HepG2 (cell line): Measurements from ENCODE around the gene MAEA. TPM values are rescaled to one million over a fixed set of nuclear protein-coding genes. Genes with fewer than 3 reads are reported as not detected.

Source experiments
- ATAC-seq: fragments of 200-7000 bp; cut with Tn5 transposase; 3 replicates; pipeline ENCODE4 v1.9.1; 2020; ENCODE audit warnings: mild to moderate bottlenecking, moderate library complexity
- BruUV-seq: library from RNA; stranded (reverse); fragments of 400-500 nt; replicated peaks from 2 replicates; lab custom pipeline; 2021; lab: Mats Ljungman, UMichigan
- CTCF ChIA-PET: fragments of 300-600 bp; formaldehyde crosslinking; extraction: SDS; loops from one replicate; lab custom pipeline; 2021; ENCODE audit warnings: low total read pairs, inconsistent platforms, low intra/inter-chr PET ratio; lab: Yijun Ruan, JAX
- POLR2A ChIA-PET: fragments of 350-600 bp; sonication (Branson Sonifier 250); formaldehyde crosslinking; loops from one replicate; lab custom pipeline; 2020; ENCODE audit warnings: antibody characterized with exemption, inconsistent platforms; lab: Yijun Ruan, JAX
- DNase-seq: peaks from one replicate; pipeline ENCODE4 v3.0.0-alpha.2; 2015; ENCODE audit warnings: low spot score
- FAIRE-seq: peaks from 3 replicates; lab custom pipeline; 2011; peaks lifted over from hg19 to GRCh38; lab: Jason Lieb, UNC
- H2AFZ ChIP-seq: one replicate; pipeline ENCODE4 v1.6.1; 2011; ENCODE audit warnings: low read length, inconsistent platforms
- H3K27ac ChIP-seq: fragments of 300-600 bp; 3 replicates; pipeline ENCODE4 v1.8.0; 2011; ENCODE audit warnings: mixed run types, mild to moderate bottlenecking, mixed read lengths, low read length, inconsistent platforms; ENCODE audit not compliant: insufficient read depth; ENCODE audit errors: extremely low read length
- H3K27me3 ChIP-seq, 2 experiments: fragments of 200-600 bp in 1 of 2; 2 replicates in 1 of 2; 3 replicates in 1 of 2; pipeline versions ENCODE4 v1.6.0 to v1.8.0; 2011; ENCODE audit warnings: low read length in 2 of 2, mild to moderate bottlenecking in 2 of 2, moderate library complexity in 2 of 2, inconsistent platforms in 1 of 2; ENCODE audit not compliant: insufficient read depth in 2 of 2, control insufficient read depth in 1 of 2
- H3K36me3 ChIP-seq, 2 experiments: fragments of 200-600 bp in 1 of 2; replicated peaks in 1 of 2; 2 replicates in 1 of 2; 3 replicates in 1 of 2; pipeline versions ENCODE4 v1.5.1 to v1.8.0; 2011; ENCODE audit warnings: low read length in 2 of 2, inconsistent platforms in 1 of 2; ENCODE audit not compliant: insufficient read depth in 2 of 2, control insufficient read depth in 1 of 2
- H3K4me1 ChIP-seq: 2 replicates; pipeline ENCODE4 v1.5.1; 2012; ENCODE audit warnings: low read length, inconsistent platforms; ENCODE audit not compliant: insufficient read depth
- H3K4me2 ChIP-seq: 2 replicates; pipeline ENCODE4 v1.6.0; 2011; ENCODE audit warnings: low read depth, low read length, inconsistent platforms
- H3K4me3 ChIP-seq, 3 experiments: fragments of 200-600 bp in 1 of 3; sonication (generic), shearing (Covaris generic) in 1 of 3; replicated peaks in 1 of 3; 2 replicates each; pipeline ENCODE4 v1.5.1; 2011 to 2016; ENCODE audit warnings: low read length in 3 of 3, inconsistent platforms in 2 of 3, low read depth in 2 of 3, mild to moderate bottlenecking in 2 of 3, control low read depth in 1 of 3, mixed read lengths in 1 of 3; ENCODE audit not compliant: insufficient read depth in 1 of 3
- H3K79me2 ChIP-seq: one replicate; pipeline ENCODE4 v1.6.1; 2011; ENCODE audit warnings: low read length, inconsistent platforms; ENCODE audit not compliant: insufficient read depth
- H3K9ac ChIP-seq: 2 replicates; pipeline ENCODE4 v1.6.0; 2011; ENCODE audit warnings: mild to moderate bottlenecking, low read depth, low read length, inconsistent platforms; ENCODE audit not compliant: insufficient read depth
- H3K9me3 ChIP-seq: 2 replicates; pipeline ENCODE4 v1.5.1; 2012; ENCODE audit warnings: mild to moderate bottlenecking, low read length
- H4K20me1 ChIP-seq: 2 replicates; pipeline ENCODE4 v1.6.0; 2011; ENCODE audit warnings: inconsistent platforms, mild to moderate bottlenecking, low read length, moderate library complexity; ENCODE audit not compliant: insufficient read depth
- CBX1 ChIP-seq: IDR thresholded peaks from one replicate; pipeline ENCODE4 v1.6.1; 2016; ENCODE audit warnings: antibody characterized with exemption, low read depth
- CEBPZ ChIP-seq: IDR thresholded peaks from 2 replicates; pipeline ENCODE4 v1.6.1; 2012; ENCODE audit warnings: low read length, improper control_type of control experiment
- FOXA3 ChIP-seq: IDR thresholded peaks from 2 replicates; pipeline ENCODE4 v1.6.1; 2016; ENCODE audit warnings: missing genetic modification reagents, missing compliant biosample characterization
- ISL2 ChIP-seq: sonication (generic); formaldehyde crosslinking; IDR thresholded peaks from 2 replicates; pipeline ENCODE4 v1.5.0; 2020; ENCODE audit warnings: missing genetic modification reagents
- MXD3 ChIP-seq: IDR thresholded peaks from 2 replicates; pipeline ENCODE4 v1.6.1; 2016; ENCODE audit warnings: mild to moderate bottlenecking, missing biosample characterization, missing genetic modification reagents
- NKX3-1 ChIP-seq: sonication (generic); formaldehyde crosslinking; IDR thresholded peaks from 2 replicates; pipeline ENCODE4 v1.5.0; 2020; ENCODE audit warnings: missing genetic modification reagents
- PBX2 ChIP-seq: IDR thresholded peaks from 2 replicates; pipeline ENCODE4 v1.6.1; 2016; ENCODE audit warnings: control low read depth
- RARA ChIP-seq: IDR thresholded peaks from 2 replicates; pipeline ENCODE4 v1.6.1; 2016; ENCODE audit warnings: missing genetic modification reagents, missing compliant biosample characterization
- SAP130 ChIP-seq: IDR thresholded peaks from 2 replicates; pipeline ENCODE4 v1.6.1; 2016; ENCODE audit warnings: low read depth
- SMAD3 ChIP-seq: sonication (generic); formaldehyde crosslinking; IDR thresholded peaks from 2 replicates; pipeline ENCODE4 v1.4.0; 2020; ENCODE audit warnings: missing genetic modification reagents
- WIZ ChIP-seq: sonication (generic); formaldehyde crosslinking; IDR thresholded peaks from 2 replicates; pipeline ENCODE4 v1.5.1; 2020; ENCODE audit warnings: mild to moderate bottlenecking, missing genetic modification reagents
- ZNF143 ChIP-seq: sonication (generic); formaldehyde crosslinking; IDR thresholded peaks from 2 replicates; pipeline ENCODE4 v1.4.0; 2020; ENCODE audit warnings: missing genetic modification reagents
- ZNF292 ChIP-seq: sonication (generic); formaldehyde crosslinking; IDR thresholded peaks from 2 replicates; pipeline ENCODE4 v1.8.1; 2022; ENCODE audit warnings: mild to moderate bottlenecking, low read depth, missing genetic modification reagents, borderline replicate concordance
- WGBS: methylation state at CpG from one replicate; pipeline ENCODE4 v1.1.6; 2017; ENCODE audit warnings: low lambda C conversion rate; 5-methylcytosine and 5-hydroxymethylcytosine counted together
- in situ Hi-C: cut with HindIII; loops from 2 replicates; pipeline ENCODE4 v1.10.0; 2017; ENCODE audit warnings: low pct_unique_long_range_greater_than_20kb; ENCODE audit not compliant: extremely low pct_ligation_motif_present
- intact Hi-C: fragments of 100-400 bp; cut with micrococcal nuclease; formaldehyde crosslinking; loops from one replicate; pipeline ENCODE4 v1.10.0; 2022; ENCODE audit not compliant: unreplicated experiment
- polyA plus RNA-seq, 8 experiments: library from polyadenylated mRNA; depleted of rRNA in 3 of 8; stranded (reverse) in 7 of 8; unstranded in 1 of 8; fragments of >200 nt; fragmentation: Illumina TruSeq in 4 of 8; extraction: Trizol in 4 of 8; gene quantifications; 2 replicates each; pipeline versions ENCODE4 v1.2.1 to v1.2.3, GENCODE V29; 2011 to 2016; ENCODE audit warnings: low read depth in 4 of 8, missing spikeins in 1 of 8, mixed read lengths in 1 of 8; ENCODE audit not compliant: insufficient read depth in 1 of 8
- total RNA-seq, 5 experiments: library from RNA; depleted of rRNA; stranded (reverse); fragments of >200 nt; fragmentation: Illumina TruSeq; extraction: Trizol; gene quantifications; 2 replicates each; pipeline ENCODE4 v1.2.3, GENCODE V29; 2016; ENCODE audit warnings: low read depth in 1 of 5
- TF ChIP-seq, protein P1 (sequence below): sonication (generic); formaldehyde crosslinking; IDR thresholded peaks from 2 replicates; pipeline ENCODE4 v1.5.0; 2020; ENCODE audit warnings: mild to moderate bottlenecking, low read depth, missing genetic modification reagents, borderline replicate concordance

MAEA gene
- total and polyA plus RNA-seq, 2 of the 13 experiments (the other 11 are each of a cell fraction or from before 2014, with no cell fraction given) = 52.0 to 57.1 TPM

GRCh38 chr4:1367230-1367935 lies 77.7 kb downstream of the MAEA start:
- Histone ChIP-seq H3K27ac (no peak overlapping the region), H3K36me3 (peaks cover 4 to 26% of the 10 kb centered on the region in 2 experiments; a peak in 3 of 5 replicates), H2AFZ (no peak overlapping the region), H3K4me3 (no peak overlapping the region), H3K4me1 (no peaks in the 10 kb centered on the region), H3K9me3 (no peaks in the 10 kb centered on the region), H3K27me3 (no peaks in the 10 kb centered on the region), H3K79me2 (no peaks in the 10 kb centered on the region), H4K20me1 (0 out of 2 replicates have a peak, but pooled peaks cover 3% of the 10 kb centered on the region), H3K9ac (no peak overlapping the region), H3K4me2 (no peak overlapping the region)
- TF ChIP-seq ISL2 (CRISPR knock-in tag) = no peak
- TF ChIP-seq WIZ (CRISPR knock-in tag) = no peak
- no peak for TF ChIP-seq ZNF292 (CRISPR knock-in tag)
- no peak for TF ChIP-seq SAP130
- no TSS peak for BruUV-seq
- ChIA-PET POLR2A (no interaction called here), CTCF (no interaction called here)
- in situ Hi-C loops = no loop called here
- DNase-seq = no peak
- ATAC-seq = no peak
- no peak for FAIRE-seq
- WGBS = 93% methylated on average over 11 of the region's 17 CpGs
- intact Hi-C loops = no loop called here

GRCh38 chr4:1367936-1368289 lies 78.2 kb downstream of the MAEA start:
- H3K36me3 ChIP-seq = peaks cover 4 to 23% of the 10 kb centered on the region in 2 experiments; a peak in 3 of 5 replicates
- CTCF ChIA-PET = no interaction called here
- TF ChIP-seq MXD3 (CRISPR knock-in tag) = no peak
- no peak for TF ChIP-seq FOXA3 (CRISPR knock-in tag)
- TF ChIP-seq PBX2 = no peak
- no peak for TF ChIP-seq NKX3-1
- TF ChIP-seq, protein P1, sequence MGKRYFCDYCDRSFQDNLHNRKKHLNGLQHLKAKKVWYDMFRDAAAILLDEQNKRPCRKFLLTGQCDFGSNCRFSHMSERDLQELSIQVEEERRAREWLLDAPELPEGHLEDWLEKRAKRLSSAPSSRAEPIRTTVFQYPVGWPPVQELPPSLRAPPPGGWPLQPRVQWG (CRISPR knock-in tag) = no peak
- TF ChIP-seq RARA = no peak
- no peak for TF ChIP-seq CEBPZ
- TF ChIP-seq ZNF143 (CRISPR knock-in tag) = no peak
- no peak for TF ChIP-seq SMAD3 (CRISPR knock-in tag)
- no peak for TF ChIP-seq CBX1

More at GRCh38 chr4:1367936-1368289, 78.2 kb downstream of the MAEA start:
- Histone ChIP-seq H4K20me1 (0 out of 2 replicates have a peak, but pooled peaks cover under 1% of the 10 kb centered on the region), H3K4me1 (no peaks in the 10 kb centered on the region), H3K79me2 (no peaks in the 10 kb centered on the region), H3K4me2 (no peak overlapping the region), H3K9me3 (no peaks in the 10 kb centered on the region), H3K27ac (no peak overlapping the region), H3K27me3 (no peaks in the 10 kb centered on the region), H3K9ac (no peak overlapping the region), H3K4me3 (no peak overlapping the region), H2AFZ (no peak overlapping the region)
- no peak for FAIRE-seq
- intact Hi-C loops = no loop called here
- ATAC-seq = no peak
- in situ Hi-C loops = no loop called here
- DNase-seq = no peak
- POLR2A ChIA-PET = no interaction called here
- WGBS = 93% methylated on average over 3 of the region's 10 CpGs
- BruUV-seq = no TSS peak
